ENCODE results near the gene DEFB118.

- TF ChIP-seq CTCF (conservative IDR thresholded peaks at IDR 0.05; ENCODE audit: low read depth, low read length) (no peak), EZH2 (IDR thresholded peaks at IDR 0.05; ENCODE audit: low read length, unreplicated experiment) (no peak)
Measured at GRCh38 chr20:31330893-31331292, 37.5 kb upstream of the DEFB118 start.

All from PC-3 (cell line).